Measurements from ENCODE around the gene EML1. TPM values are rescaled to one million over a fixed set of nuclear protein-coding genes. Genes with fewer than 3 reads are reported as not detected.
"Not testable (repeated sequence)": the region's sequence is repeated elsewhere in the genome, so short reads cannot be mapped to it uniquely, and the experiment has no call there.

The EML1 gene
- total RNA-seq, 2 experiments from 2014 or later = 1.7 TPM

DNA sequence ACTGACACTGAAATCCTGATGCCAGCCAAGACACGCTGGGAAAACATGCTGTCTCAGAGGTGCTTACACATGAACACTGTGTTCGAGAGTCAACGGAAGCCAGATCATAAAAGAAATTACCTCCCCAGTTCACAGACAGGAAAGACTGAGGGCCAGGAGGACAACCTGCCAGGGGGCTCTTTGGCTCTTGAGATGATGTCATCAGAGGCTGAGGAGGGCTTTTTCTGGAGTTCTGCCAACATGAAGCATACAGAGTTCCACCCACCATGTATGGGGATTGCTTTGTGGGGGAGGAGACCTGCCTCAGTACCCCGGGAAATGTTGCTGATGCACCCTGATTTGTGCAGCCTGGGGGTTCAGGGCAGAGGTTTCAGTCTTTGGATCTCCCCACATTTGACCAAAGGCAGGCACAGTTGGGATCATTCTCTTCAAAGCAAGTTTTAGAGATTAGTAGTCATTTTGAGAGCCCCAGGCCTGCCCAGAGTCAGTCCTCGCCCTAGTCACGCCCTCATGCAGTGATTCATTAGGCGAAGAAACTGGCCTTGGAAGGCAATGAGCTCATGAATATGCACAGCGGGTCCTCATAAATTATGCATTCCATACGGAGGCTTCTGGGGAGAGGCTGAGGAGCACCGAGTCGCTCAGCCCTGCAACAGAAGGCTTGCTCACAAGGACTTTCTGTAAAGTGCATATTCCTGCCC lies 34.9 kb upstream of the EML1 start:
- ChIA-PET POLR2A (no interaction called here), CTCF (interaction anchor here (0.7 to 1.3 kb wide), 2 partner anchors 20 to 127 kb away, joined by 3 read pairs; no protein-coding TSS in a partner anchor)
- Mint-ChIP-seq H3K36me3 (ENCODE audit: low read depth) (no peaks in the 10 kb centered on the region), H3K27ac (no peak overlapping the region), H3K4me1 (peaks cover 6% of the 10 kb centered on the region), H3K9me3 (ENCODE audit: low read depth) (no peaks in the 10 kb centered on the region), H3K4me3 (no peak overlapping the region), H3K27me3 (peaks cover 15% of the 10 kb centered on the region)
- DNase-seq = no peak
- intact Hi-C loops (cut with DNase I, micrococcal nuclease) = no loop called here
- ATAC-seq = peak; percentile 27

- intact Hi-C loops (cut with DNase I, micrococcal nuclease) = no loop called here
- Mint-ChIP-seq H3K4me3 (no peak overlapping the region), H3K36me3 (ENCODE audit: low read depth) (no peaks in the 10 kb centered on the region), H3K9me3 (ENCODE audit: low read depth) (no peaks in the 10 kb centered on the region), H3K27me3 (peaks cover 10% of the 10 kb centered on the region), H3K4me1 (peaks cover 2% of the 10 kb centered on the region), H3K27ac (no peak overlapping the region)
- no peak for DNase-seq
- no peak for ATAC-seq
- ChIA-PET CTCF (interaction anchor here (0.7 kb wide), 1 partner anchor 431 kb away, joined by 3 read pairs; no protein-coding TSS in a partner anchor), POLR2A (no interaction called here)
Measured at GRCh38 chr14:99758872-99759545, 34.2 kb upstream of the EML1 start.

- intact Hi-C loops (cut with DNase I, micrococcal nuclease) = no loop called here
- ATAC-seq (no peak), DNase-seq (no peak)
- H3K4me3 Mint-ChIP-seq = no peak overlapping the region
- POLR2A ChIA-PET = interaction anchor here (0.5 kb wide), 1 partner anchor 685 kb away, joined by 3 read pairs; no protein-coding TSS in a partner anchor
- no peaks in the 10 kb centered on the region for H3K36me3 Mint-ChIP-seq (ENCODE audit: low read depth)
- H3K27ac Mint-ChIP-seq = no peak overlapping the region
- H3K27me3 Mint-ChIP-seq = peaks cover 7% of the 10 kb centered on the region
- CTCF ChIA-PET = interaction anchor here (0.7 kb wide), 2 partner anchors 432 to 507 kb away, joined by 3 read pairs; no protein-coding TSS in a partner anchor
- H3K4me1 Mint-ChIP-seq = peaks cover 2% of the 10 kb centered on the region
- H3K9me3 Mint-ChIP-seq (ENCODE audit: low read depth) = no peaks in the 10 kb centered on the region
Measured at GRCh38 chr14:99759546-99759925, 33.7 kb upstream of the EML1 start.

GRCh38 chr14:99760817-99761216 lies 32.4 kb upstream of the EML1 start:
- ChIA-PET POLR2A (no interaction called here), CTCF (no interaction called here)
- Mint-ChIP-seq H3K27me3 (peaks cover 6% of the 10 kb centered on the region), H3K9me3 (ENCODE audit: low read depth) (no peaks in the 10 kb centered on the region), H3K4me1 (peaks cover 2% of the 10 kb centered on the region), H3K27ac (no peak overlapping the region), H3K4me3 (no peak overlapping the region), H3K36me3 (ENCODE audit: low read depth) (no peaks in the 10 kb centered on the region)
- DNase-seq = no peak
- no peak for ATAC-seq
- intact Hi-C loops (cut with DNase I, micrococcal nuclease) = no loop called here

DNA sequence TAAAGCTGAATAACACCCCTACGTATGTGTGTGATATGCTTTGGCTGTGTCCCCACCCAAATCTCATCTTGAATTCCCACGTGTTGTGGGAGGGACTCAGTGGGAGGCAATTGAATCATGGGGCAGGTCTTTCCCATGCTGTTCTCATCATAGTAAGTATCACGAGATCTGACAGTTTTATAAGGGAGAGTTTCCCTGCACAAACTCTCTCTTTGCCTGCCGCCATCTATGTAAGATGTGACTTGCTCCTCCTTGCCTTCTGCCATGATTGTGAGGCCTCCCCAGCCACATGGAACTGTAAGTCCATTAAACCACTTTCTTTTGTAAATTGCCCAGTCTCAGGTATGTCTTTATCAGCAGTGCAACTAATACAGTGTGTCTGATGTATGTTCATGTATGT lies 30.3 kb upstream of the EML1 start:
- H3K4me1 Mint-ChIP-seq; CTCF ChIA-PET; H3K36me3 Mint-ChIP-seq (ENCODE audit: low read depth); H3K27ac Mint-ChIP-seq; POLR2A ChIA-PET; H3K4me3 Mint-ChIP-seq; H3K27me3 Mint-ChIP-seq; intact Hi-C loops (cut with DNase I, micrococcal nuclease); DNase-seq; ATAC-seq; H3K9me3 Mint-ChIP-seq (ENCODE audit: low read depth): not testable (repeated sequence)

GRCh38 chr14:99763527-99764221 lies 29.5 kb upstream of the EML1 start:
- Mint-ChIP-seq H3K4me1 (no peaks in the 10 kb centered on the region), H3K9me3 (ENCODE audit: low read depth) (no peaks in the 10 kb centered on the region), H3K4me3 (no peak overlapping the region), H3K27ac (no peak overlapping the region), H3K36me3 (ENCODE audit: low read depth) (no peaks in the 10 kb centered on the region), H3K27me3 (peaks cover 4% of the 10 kb centered on the region)
- ATAC-seq = no peak
- POLR2A ChIA-PET = no interaction called here
- CTCF ChIA-PET = no interaction called here
- intact Hi-C loops (cut with DNase I, micrococcal nuclease) = no loop called here
- DNase-seq = no peak

GRCh38 chr14:99764222-99764706 lies 28.9 kb upstream of the EML1 start:
- DNase-seq (no peak), ATAC-seq (no peak)
- Mint-ChIP-seq H3K9me3 (ENCODE audit: low read depth) (no peaks in the 10 kb centered on the region), H3K36me3 (ENCODE audit: low read depth) (no peaks in the 10 kb centered on the region), H3K4me1 (no peaks in the 10 kb centered on the region), H3K27ac (no peak overlapping the region), H3K27me3 (peaks cover 4% of the 10 kb centered on the region), H3K4me3 (no peak overlapping the region)
- ChIA-PET CTCF (no interaction called here), POLR2A (no interaction called here)
- intact Hi-C loops (cut with DNase I, micrococcal nuclease) = no loop called here

DNA sequence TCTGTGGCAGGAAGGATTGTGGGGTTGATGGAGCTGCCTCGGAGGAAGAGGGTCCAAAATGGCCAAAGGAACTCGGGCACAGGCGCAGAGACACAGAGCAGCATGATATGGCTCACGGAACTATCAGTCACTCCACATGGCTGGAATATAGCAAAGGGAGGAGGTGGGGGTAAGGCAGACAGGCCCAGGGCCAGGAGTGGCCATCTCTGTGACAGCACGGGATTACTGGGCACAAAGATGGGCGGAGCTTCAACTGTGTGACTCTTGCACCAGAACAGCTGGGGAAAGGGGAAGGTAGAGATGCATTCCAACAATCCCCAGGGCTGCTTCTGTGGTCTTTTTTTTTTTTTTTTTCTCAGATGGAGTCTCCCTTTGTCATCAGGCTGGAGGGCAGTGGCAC lies 24.8 kb upstream of the EML1 start:
- CTCF ChIA-PET = interaction anchor here (0.6 kb wide), 1 partner anchor 177 kb away, joined by 3 read pairs; no protein-coding TSS in a partner anchor
- no peak overlapping the region for H3K4me3 Mint-ChIP-seq
- intact Hi-C loops (cut with DNase I, micrococcal nuclease) = no loop called here
- no peak for ATAC-seq
- peaks cover 4% of the 10 kb centered on the region for H3K4me1 Mint-ChIP-seq
- H3K27ac Mint-ChIP-seq = no peak overlapping the region
- DNase-seq = no peak
- H3K9me3 Mint-ChIP-seq (ENCODE audit: low read depth) = no peaks in the 10 kb centered on the region
- peaks cover 7% of the 10 kb centered on the region for H3K27me3 Mint-ChIP-seq
- no peaks in the 10 kb centered on the region for H3K36me3 Mint-ChIP-seq (ENCODE audit: low read depth)
- POLR2A ChIA-PET = no interaction called here

DNA sequence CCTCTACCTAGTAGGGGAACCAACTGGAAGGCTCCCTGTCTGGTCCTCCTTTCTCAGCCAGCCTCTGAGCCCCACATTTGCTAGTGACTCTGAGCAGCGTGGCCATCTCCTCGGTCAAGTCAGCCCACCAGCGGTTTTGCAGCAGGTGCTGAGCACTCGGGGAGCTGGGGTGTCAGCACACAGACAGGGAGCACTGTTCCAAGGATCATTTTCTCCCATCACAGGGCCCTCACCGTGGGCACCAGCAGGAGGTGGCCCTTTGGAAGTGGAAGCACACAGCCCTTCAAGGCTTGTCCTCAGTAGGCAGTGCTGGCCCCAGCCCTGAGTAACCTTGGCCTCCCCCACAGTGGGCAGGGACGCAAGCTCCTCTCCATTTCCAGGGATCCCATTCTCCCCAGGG lies 24.1 kb upstream of the EML1 start:
- POLR2A ChIA-PET = no interaction called here
- peaks cover 4% of the 10 kb centered on the region for H3K4me1 Mint-ChIP-seq
- CTCF ChIA-PET = no interaction called here
- no peak overlapping the region for H3K27ac Mint-ChIP-seq
- no peaks in the 10 kb centered on the region for H3K9me3 Mint-ChIP-seq (ENCODE audit: low read depth)
- intact Hi-C loops (cut with DNase I, micrococcal nuclease) = no loop called here
- H3K4me3 Mint-ChIP-seq = no peak overlapping the region
- no peak for ATAC-seq
- H3K27me3 Mint-ChIP-seq = peaks cover 7% of the 10 kb centered on the region
- H3K36me3 Mint-ChIP-seq (ENCODE audit: low read depth) = no peaks in the 10 kb centered on the region
- no peak for DNase-seq

DNA sequence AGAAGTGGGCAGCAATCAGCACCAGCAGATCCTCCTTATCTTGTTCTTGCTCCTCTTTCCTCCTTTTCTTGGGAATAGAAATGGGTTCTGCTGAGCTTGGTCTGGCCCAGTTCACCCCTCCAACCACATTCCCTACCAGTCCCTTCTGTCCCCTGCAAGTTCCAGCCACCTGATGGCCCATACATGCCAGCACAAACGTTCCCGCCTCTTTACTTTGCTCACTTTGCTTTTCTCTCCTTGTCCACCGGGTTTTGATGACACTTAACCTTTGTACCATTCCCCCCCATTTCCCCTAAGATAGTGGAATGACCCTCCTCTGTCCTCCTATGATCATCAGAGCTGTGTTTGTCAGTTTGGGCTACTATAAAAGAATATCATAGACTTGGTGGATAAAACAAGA lies 23.4 kb upstream of the EML1 start:
- H3K27me3 Mint-ChIP-seq = peaks cover 7% of the 10 kb centered on the region
- ATAC-seq = no peak
- DNase-seq = no peak
- no peak overlapping the region for H3K27ac Mint-ChIP-seq
- H3K4me3 Mint-ChIP-seq = no peak overlapping the region
- POLR2A ChIA-PET = no interaction called here
- H3K36me3 Mint-ChIP-seq (ENCODE audit: low read depth) = no peaks in the 10 kb centered on the region
- CTCF ChIA-PET = interaction anchor here (1.0 kb wide), 1 partner anchor 116 kb away, joined by 3 read pairs; no protein-coding TSS in a partner anchor
- intact Hi-C loops (cut with DNase I, micrococcal nuclease) = no loop called here
- H3K9me3 Mint-ChIP-seq (ENCODE audit: low read depth) = no peaks in the 10 kb centered on the region
- peaks cover 10% of the 10 kb centered on the region for H3K4me1 Mint-ChIP-seq

DNA sequence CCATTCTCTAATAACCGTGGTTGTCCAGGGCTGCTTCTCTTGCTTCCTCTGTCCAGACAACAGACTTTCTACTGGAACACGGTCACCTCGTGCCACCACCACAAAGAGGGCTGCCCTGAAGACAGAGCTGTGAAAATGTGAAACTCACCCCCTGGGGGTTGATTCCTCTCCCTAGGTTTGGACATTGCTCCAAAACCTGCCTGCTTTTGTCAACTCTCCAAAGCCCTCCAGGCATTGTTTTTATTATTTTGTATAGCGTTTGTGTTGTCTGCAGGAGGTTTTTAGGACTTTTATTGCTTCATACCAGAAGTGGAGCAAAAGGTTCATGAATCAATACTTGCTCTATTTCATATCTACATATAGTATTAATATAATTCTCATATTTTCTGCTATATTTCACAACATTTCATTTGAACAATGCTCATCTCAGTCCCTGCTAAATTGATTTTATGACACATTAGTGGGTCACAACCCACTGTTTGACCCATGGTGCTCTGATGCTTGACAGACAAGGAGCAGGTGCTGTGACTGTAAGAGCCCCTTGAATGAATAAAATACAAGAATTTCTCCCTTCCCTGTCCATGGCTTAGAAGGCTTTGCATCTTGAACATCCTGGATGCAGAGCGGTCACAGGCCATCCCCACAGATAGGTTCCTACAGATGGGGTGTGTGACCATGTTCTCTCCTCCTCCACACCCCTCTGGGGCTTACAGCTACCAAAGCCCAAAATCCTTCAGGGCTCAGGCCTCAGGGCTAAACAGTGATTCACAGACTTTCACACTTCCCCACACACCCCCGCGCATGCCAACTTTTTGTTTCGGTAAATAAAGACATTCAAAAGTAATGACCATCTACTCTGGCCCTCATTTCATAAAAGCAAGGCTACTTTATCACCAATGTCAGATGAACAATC lies 20.6 kb upstream of the EML1 start:
- intact Hi-C loops (cut with DNase I, micrococcal nuclease) = no loop called here
- Mint-ChIP-seq H3K27ac (no peak overlapping the region), H3K27me3 (peaks cover 16% of the 10 kb centered on the region), H3K4me1 (peaks cover 15% of the 10 kb centered on the region), H3K4me3 (no peak overlapping the region), H3K36me3 (ENCODE audit: low read depth) (no peaks in the 10 kb centered on the region), H3K9me3 (ENCODE audit: low read depth) (no peaks in the 10 kb centered on the region)
- DNase-seq = no peak
- POLR2A ChIA-PET = no interaction called here
- CTCF ChIA-PET = interaction anchor here (1.2 kb wide), 1 partner anchor 24 kb away, joined by 7 read pairs; no protein-coding TSS in a partner anchor
- no peak for ATAC-seq

All from activated CD4-positive, alpha-beta T cell treated with anti-CD3 and anti-CD28 coated beads for 36 hours (primary cell).